DMS 273 treated with DMSO at 0.1 percent for 48 hours (cell line): ENCODE results near the gene MITF.
A peak's percentile ranks its signal among the peaks of the same experiment; 100 is the strongest.

Experiments
- DNase-seq: peaks from one replicate; lab custom pipeline; 2025; lab: John Stamatoyannopoulos, UW

MITF gene

DNA sequence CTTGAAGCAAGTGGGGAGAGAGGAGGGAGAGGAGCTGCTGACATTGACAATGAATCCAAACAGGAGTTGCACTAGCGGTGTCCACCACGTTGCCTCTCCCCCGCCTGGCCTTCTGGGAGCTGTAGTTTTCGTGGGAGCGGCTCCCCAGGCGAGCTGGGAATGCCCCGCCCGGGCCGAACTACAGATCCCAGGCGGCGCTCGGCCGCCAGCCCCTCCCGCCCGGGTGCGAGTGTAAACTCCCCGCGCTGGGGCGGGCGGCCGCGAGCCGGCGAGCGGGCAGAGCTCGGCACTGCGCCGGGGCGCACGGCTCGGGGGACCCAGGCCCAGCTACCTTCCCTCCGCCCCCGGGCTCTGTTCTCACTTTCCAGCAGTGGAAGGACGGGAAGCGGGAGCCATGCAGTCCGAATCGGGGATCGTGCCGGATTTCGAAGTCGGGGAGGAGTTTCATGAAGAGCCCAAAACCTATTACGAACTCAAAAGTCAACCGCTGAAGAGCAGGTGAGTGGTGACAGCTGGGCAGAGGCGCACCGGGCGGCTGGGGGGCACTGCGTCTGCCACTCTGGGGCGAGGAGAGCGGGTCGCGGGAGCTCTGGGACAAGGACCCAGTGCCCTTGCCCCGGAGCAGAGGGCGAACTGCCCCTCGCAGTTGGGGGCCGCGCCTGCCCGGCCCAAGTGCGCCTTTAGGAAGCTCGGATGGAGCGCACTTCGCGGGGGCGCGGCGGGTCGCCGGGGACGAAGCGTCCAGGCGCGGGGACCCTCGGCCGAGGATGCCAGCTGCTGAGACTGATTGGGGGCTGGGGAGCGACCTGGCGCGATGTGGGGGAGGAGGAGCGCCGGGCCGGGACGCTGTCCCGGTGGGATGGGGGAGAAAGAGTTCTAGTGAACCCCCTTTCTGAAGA is at the start of gene MITF:
MITF (plus strand) TSS at position 261 of the 899 bp plus-strand sequence; CDS start at position 395, 134 bp downstream.
- peak; percentile 42 for DNase-seq

DNA sequence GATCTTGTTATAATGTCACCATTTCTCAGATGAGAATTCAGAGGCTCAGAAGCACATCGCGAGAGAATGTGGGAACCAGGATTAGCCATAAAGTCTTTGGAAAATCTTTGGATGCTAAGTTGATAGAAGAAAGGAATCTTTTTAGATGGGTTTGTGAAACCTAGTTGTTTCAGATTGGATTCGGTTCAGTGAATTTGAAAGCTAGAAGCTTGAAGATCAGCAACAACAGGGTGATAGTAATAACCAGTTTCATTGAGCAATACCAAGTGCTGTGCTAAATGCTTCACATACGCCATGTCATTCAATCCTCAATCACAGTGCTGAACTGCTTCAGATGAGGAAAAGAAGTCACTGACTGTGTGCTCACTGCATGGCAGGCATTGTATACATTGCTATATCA is 47.4 kb upstream of the MITF start:
- DNase-seq: no peak

GRCh38 chr3:69692761-69693160 is 46.5 kb upstream of the MITF start:
- DNase-seq: no peak

GRCh38 chr3:69695443-69695842 is 43.8 kb upstream of the MITF start:
- no peak for DNase-seq

- no peak for DNase-seq
Measured at GRCh38 chr3:69695933-69696332, 43.3 kb upstream of the MITF start.

DNA sequence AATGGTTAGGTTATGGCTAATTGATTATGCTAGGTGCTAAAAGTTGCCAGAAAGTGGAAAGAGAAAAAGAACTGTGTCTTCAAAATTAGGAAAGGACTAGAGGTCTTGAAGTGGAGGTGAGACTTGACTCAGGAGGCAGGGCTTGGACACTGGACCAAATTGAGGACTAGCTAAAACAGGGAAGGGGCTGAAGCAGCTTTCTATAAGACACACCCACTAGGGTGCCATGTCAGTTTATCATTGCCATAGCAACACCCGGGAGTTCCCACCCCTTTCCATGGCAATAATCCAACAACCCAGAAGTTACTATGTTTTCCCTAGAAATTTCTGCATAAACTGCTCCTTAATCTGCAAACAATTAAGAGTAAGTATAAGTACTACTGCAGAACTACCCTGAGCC is 42.9 kb upstream of the MITF start:
- DNase-seq: no peak

DNA sequence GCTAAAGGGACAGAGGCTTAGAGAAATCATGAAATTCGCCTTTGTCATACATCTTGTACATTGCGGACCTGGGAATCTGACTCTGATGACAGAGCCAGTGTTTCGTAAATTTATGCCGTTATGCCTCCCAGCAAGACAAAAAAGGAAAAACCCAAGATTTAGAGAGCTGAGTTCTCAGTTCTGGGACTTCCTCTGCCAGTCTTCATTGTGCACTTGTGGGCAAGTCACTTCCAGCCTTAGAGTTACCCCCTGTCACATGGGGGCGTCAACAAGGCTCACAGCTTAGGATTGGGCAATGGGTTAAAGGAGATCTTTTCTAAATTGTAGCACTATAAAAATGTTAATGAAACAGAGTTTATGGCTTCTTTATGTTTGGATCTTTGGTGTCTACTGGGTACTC is 41.9 kb upstream of the MITF start:
- no peak for DNase-seq

GRCh38 chr3:69698728-69699127 is 40.5 kb upstream of the MITF start:
- DNase-seq: no peak

DNA sequence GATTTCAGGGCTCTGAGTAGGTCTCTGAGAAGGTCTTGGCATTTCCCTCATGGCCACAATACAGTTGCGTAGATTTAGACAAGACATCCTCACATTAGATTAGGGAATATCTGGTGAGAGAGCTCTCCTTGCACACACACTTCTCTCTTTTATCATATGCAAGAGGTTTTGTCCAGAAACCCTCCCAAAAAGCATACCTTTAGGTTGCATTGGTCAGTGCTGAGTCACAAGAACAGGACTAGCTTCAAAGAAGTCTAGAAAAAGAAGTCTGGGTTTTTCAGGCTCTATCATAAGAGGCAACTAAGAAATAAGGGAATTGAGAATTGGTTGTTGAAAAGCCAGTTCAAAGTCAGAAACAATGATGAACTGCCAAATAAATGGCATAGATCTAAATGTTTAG is 40.1 kb upstream of the MITF start:
- no peak for DNase-seq

GRCh38 chr3:69700949-69701348 is 38.3 kb upstream of the MITF start:
- no peak for DNase-seq

DNA sequence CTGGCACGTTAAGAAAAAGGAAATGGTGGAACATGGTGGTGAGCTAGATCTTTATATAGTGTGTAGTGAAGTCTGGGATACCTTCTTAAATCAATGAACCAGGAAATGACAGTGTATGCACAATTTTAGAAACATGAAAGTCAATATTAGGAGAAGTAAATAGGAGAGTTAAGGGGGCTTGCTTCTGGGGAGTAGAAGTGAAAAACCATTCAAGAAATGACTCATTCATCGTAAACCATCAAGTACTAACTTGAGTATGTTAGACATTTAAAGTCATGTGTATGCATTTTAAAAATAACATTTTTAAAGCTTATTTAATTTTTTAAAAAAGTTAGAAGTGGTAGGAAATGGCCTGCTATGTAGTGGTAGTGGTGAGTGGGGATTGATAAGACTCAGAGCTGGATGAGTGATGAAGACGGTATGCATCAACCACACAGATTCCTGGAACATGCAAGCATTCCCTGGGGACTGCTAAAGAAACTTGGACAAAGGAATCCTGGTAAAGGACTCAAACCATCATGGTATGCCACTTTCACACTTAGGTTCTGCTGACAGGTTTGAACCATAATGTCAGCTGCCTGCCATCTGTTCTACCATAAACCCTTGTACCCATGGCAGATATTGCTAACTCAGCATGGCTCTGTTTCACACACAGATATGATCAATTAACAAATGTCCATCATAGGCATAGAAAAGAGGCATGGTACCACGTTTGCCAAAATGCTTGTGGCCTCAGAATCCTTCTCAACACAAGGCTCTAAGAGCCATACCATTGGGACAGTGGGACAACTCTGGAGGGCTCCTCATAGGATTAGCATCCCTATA is 28.9 kb upstream of the MITF start:
- DNase-seq: no peak

GRCh38 chr3:69712269-69712668 is 27.0 kb upstream of the MITF start:
- no peak for DNase-seq

GRCh38 chr3:69712933-69713332 is 26.3 kb upstream of the MITF start:
- no peak for DNase-seq

GRCh38 chr3:69715204-69715603 is 24.1 kb upstream of the MITF start:
- no peak for DNase-seq

DNA sequence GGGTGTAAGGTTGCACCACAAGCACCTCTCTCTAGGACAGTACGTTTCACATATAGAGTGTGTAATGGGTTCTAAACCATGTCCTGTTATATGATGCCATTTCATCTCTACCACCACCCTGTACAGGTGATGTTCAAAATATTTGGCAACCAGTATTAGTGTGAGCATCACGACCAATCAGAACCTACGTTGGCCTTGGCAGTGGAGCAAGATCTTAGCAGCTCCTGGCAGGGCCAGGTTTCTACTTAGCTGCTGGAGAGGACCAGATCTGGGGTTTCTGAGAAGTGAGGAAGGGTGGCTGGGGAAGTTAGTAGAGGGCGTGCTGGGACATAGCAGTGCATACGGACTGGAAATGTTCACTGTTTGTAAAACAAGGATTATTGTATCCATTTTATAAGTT is 23.1 kb upstream of the MITF start:
- DNase-seq: no peak

DNA sequence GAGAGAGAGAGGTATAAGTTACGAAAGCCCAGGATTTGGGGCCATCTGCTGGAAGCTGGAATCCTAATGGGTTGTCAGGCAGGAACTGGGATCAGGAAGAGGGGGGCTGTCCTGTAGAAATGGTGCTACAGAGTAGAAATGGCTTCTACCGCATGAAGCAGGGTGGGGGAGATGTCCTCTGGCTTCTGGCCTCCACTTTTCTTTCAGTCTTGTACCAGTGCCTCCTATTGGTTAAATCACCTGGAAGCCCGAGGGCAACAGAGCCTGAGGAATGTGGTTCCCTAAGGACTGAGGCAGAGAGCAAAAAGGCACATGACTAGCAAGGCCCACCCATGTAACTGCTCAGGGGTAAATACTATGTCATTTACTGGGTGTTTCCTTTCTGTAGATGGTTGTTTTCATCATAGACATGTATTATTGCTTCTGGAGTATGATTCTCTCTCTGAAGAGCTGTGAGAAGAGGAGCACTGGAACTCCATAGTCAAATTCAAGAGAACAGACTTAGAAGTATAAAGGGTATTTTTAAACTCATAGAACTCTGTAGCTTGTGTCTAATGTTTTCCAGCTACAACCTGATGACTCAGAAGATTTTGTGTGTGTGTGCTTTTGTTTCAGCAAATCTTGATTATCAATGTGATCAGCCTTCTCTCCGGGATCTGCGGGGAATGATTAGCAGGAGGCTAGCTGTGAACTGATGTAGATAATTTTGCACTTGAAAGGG is 20.2 kb upstream of the MITF start:
- DNase-seq: no peak

DNA sequence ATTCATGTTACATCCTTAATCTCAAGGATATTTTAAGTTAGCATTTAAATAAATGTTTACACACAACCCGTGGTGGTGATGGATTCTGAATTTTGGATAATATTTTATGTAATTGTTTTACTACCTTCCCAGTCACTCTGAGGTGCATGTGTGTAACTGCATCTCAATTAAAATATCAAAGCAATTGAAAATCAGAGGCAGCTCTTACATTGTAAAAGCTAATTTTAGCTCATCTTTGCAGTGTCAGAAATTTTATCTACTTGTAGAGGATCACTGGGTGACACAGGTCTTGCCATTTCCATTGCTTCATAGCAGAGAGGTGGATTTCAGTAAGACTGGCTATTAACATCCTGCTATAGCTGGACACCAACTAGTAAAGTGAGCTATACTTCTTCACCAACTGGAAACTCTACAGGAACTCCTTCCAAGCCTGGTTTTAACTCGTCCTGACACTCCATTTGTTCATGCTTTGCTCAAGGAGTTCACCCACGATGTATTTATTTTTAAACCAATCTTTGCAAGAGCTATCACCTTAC is 19.6 kb upstream of the MITF start:
- no peak for DNase-seq

- DNase-seq: no peak
Measured at GRCh38 chr3:69720824-69721223, 18.4 kb upstream of the MITF start.

- DNase-seq: no peak
Measured at GRCh38 chr3:69723389-69723788, 15.9 kb upstream of the MITF start.

DNA sequence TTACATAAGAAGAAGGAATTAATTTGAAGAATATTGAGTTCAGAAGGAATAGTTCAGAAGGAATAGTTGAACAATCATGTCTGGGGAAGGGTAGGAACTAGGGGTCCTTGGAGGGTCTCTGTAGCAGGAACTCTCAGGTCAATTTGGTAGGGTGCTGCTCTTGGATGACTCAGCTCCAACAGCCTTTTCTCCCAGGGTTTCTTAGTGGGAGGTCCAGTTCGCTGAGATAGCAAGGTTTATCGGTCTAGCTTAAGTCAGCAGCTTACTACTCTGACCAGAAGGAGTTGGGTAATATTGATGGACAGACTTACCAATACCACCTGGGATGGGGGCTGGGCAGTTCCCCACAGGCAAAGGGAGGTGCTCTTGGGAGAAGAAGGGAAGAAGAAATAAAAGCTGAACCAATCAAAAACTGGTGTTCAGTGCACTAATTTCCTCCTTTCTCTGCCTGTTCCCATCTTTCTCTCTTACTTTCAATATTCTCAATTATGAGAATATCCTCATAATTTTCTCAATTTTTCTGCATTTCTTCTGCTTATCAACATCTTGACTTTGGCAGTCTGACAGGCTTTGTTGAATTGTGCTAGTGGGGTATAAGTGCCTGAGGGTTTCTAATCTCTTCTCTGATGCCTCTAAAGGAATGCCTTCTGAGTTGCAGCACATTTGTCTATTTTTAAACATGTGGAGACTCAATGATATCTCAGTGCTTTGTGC is 14.4 kb upstream of the MITF start:
- no peak for DNase-seq

DNA sequence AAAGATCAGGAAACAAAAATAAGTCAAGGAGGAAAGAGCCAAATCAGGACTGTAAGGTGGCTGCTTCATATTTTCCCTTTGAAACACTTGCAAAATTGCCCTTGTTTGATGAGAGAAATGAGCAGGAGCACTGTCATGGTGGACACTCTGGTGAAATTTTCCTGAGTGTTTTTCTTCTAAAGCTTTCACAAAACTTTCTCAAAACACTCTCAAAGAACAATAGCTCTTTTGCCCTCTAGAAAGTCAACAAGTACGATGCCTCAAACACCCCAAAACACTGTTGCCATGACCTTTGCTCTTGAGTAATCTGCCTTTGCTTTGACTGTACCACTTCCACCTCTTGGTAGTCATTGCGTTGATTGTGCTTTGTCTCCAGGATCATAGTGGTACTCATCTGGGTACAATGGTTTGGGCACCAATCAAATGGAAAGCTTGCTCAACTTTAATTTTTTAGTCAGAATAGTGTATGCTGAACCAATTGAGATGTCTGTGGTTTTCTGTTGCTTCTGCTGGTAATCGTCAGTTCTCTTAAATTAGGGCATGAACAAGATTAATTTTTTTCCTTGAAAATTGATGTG is 13.2 kb upstream of the MITF start:
- no peak for DNase-seq
